NCI-H526 (cell line): ENCODE data around the gene PALM2AKAP2.
A peak's percentile ranks its signal among the peaks of the same experiment; 100 is the strongest.

Experiments used
- DNase-seq, 2 experiments: peaks; one replicate each; lab custom pipeline; 2025; lab: John Stamatoyannopoulos, UW

The PALM2AKAP2 gene

GRCh38 chr9:109771796-109772531 is 8.0 kb upstream of the PALM2AKAP2 start:
- DNase-seq: no peak

- peak; percentile 53 to 71 for DNase-seq
These were observed 4.5 kb upstream of the PALM2AKAP2 start for GRCh38 chr9:109775516-109775915.

- no peak for DNase-seq
These were observed 3.6 kb upstream of the PALM2AKAP2 start for GRCh38 chr9:109776391-109776790.

GRCh38 chr9:109780453-109781033 is 545 bp downstream of the PALM2AKAP2 start:
- DNase-seq: no peak

GRCh38 chr9:109781086-109781485 is 1.1 kb downstream of the PALM2AKAP2 start:
- no peak for DNase-seq

- no peak for DNase-seq
These were observed 1.7 kb downstream of the PALM2AKAP2 start for GRCh38 chr9:109781541-109782197.

GRCh38 chr9:109787735-109788134 is 7.7 kb downstream of the PALM2AKAP2 start:
- no peak for DNase-seq

- DNase-seq: peak in 1 of 2 experiments; percentile 11
These were observed 9.6 kb downstream of the PALM2AKAP2 start for GRCh38 chr9:109789556-109789955.

- no peak for DNase-seq
These were observed 10.0 kb downstream of the PALM2AKAP2 start for GRCh38 chr9:109789971-109790370.

GRCh38 chr9:109791003-109791677 is 11.1 kb downstream of the PALM2AKAP2 start:
- DNase-seq: no peak

- DNase-seq: no peak
These were observed 11.7 kb downstream of the PALM2AKAP2 start for GRCh38 chr9:109791747-109792146.

GRCh38 chr9:109792951-109793546 is 13.1 kb downstream of the PALM2AKAP2 start:
- no peak for DNase-seq

- no peak for DNase-seq
These were observed 13.9 kb downstream of the PALM2AKAP2 start for GRCh38 chr9:109793921-109794320.

GRCh38 chr9:109794361-109795012 is 14.5 kb downstream of the PALM2AKAP2 start:
- no peak for DNase-seq

- no peak for DNase-seq
These were observed 15.6 kb downstream of the PALM2AKAP2 start for GRCh38 chr9:109795613-109796012.

GRCh38 chr9:109796078-109796477 is 16.1 kb downstream of the PALM2AKAP2 start:
- DNase-seq: no peak

- no peak for DNase-seq
These were observed 17.0 kb downstream of the PALM2AKAP2 start for GRCh38 chr9:109797006-109797405.

GRCh38 chr9:109797509-109797908 is 17.5 kb downstream of the PALM2AKAP2 start:
- DNase-seq: no peak

- DNase-seq: no peak
These were observed 19.1 kb downstream of the PALM2AKAP2 start for GRCh38 chr9:109799141-109799540.

- DNase-seq: no peak
These were observed 19.8 kb downstream of the PALM2AKAP2 start for GRCh38 chr9:109799792-109800191.

GRCh38 chr9:109801484-109801883 is 21.5 kb downstream of the PALM2AKAP2 start:
- no peak for DNase-seq

- no peak for DNase-seq
These were observed 22.5 kb downstream of the PALM2AKAP2 start for GRCh38 chr9:109802491-109802890.
